HCT116 (cell line): Measurements from ENCODE around the gene FAM229B. TPM values are rescaled to one million over a fixed set of nuclear protein-coding genes. Genes with fewer than 3 reads are reported as not detected.

Source experiments
- ATAC-seq: fragments of 200-7000 bp; cut with Tn5 transposase; 2 replicates; pipeline ENCODE4 v1.9.1; 2020; ENCODE audit warnings: mild to moderate bottlenecking, moderate library complexity
- BruUV-seq: library from RNA; stranded (reverse); fragments of 400-500 nt; replicated peaks from 2 replicates; lab custom pipeline; 2021; lab: Mats Ljungman, UMichigan
- CTCF ChIA-PET: fragments of 300-600 bp; sonication (Branson Sonifier 250); formaldehyde crosslinking; loops from one replicate; lab custom pipeline; 2021; ENCODE audit warnings: antibody characterized with exemption; lab: Charles Lee
- POLR2A ChIA-PET: fragments of 300-600, 350-600 bp; sonication (Branson Sonifier 250); formaldehyde crosslinking; loops from one replicate; lab custom pipeline; 2021; ENCODE audit warnings: antibody characterized with exemption; lab: Charles Lee
- RAD21 ChIA-PET, 2 experiments: fragments of 300-600 bp; sonication (Branson Sonifier 250); formaldehyde crosslinking; loops; one replicate each; lab custom pipeline; 2023; ENCODE audit warnings: low total read pairs in 2 of 2; ENCODE audit not compliant: uncharacterized antibody in 2 of 2, unreplicated experiment in 2 of 2, low non-redundant PET in 1 of 2; lab: Charles Lee
- DNase-seq: peaks from one replicate; pipeline ENCODE4 v3.0.0-alpha.2; 2010; ENCODE audit warnings: low read depth, low spot score
- H2AFZ ChIP-seq: fragments of 200-600 bp; shearing (Covaris generic), sonication (generic); 2 replicates; pipeline ENCODE4 v1.6.1; 2017; ENCODE audit warnings: low read depth, mixed run types, mixed read lengths, antibody characterized with exemption, low read length; ENCODE audit not compliant: poor library complexity, severe bottlenecking
- H3K27ac ChIP-seq: 2 replicates; pipeline ENCODE4 v1.5.1; 2012; ENCODE audit warnings: low read depth, low read length
- H3K27me3 ChIP-seq: fragments of 200-600 bp; sonication (generic); 2 replicates; pipeline ENCODE4 v1.6.1; 2016; ENCODE audit warnings: mixed run types, low read length, mixed read lengths; ENCODE audit not compliant: insufficient read depth
- H3K36me3 ChIP-seq, 2 experiments: fragments of 200-500 bp in 1 of 2; fragments of 200-600 bp in 1 of 2; sonication (Bioruptor generic) in 1 of 2; sonication (generic) in 1 of 2; 2 replicates each; pipeline versions ENCODE4 v1.5.1 to v1.6.1; 2014 to 2016; ENCODE audit warnings: low read length in 2 of 2, inconsistent platforms in 1 of 2, mixed read lengths in 1 of 2, mixed run types in 1 of 2; ENCODE audit not compliant: insufficient read depth in 2 of 2, control insufficient read depth in 1 of 2
- H3K4me1 ChIP-seq, 2 experiments: fragments of 200-600 bp in 1 of 2; sonication (generic) in 1 of 2; 2 replicates each; pipeline versions ENCODE4 v1.5.1 to v1.6.1; 2012 to 2017; ENCODE audit warnings: low read length in 2 of 2, inconsistent platforms in 1 of 2, mild to moderate bottlenecking in 1 of 2, mixed read lengths in 1 of 2, mixed run types in 1 of 2, moderate library complexity in 1 of 2; ENCODE audit not compliant: insufficient read depth in 2 of 2, control insufficient read depth in 1 of 2
- H3K4me2 ChIP-seq: fragments of 200-600 bp; sonication (generic); 2 replicates; pipeline ENCODE4 v1.6.1; 2017; ENCODE audit warnings: mixed run types, low read length, mixed read lengths
- H3K4me3 ChIP-seq, 2 experiments: fragments of 200-600 bp in 1 of 2; sonication (generic) in 1 of 2; replicated peaks in 1 of 2; 2 replicates each; pipeline ENCODE4 v1.5.1; 2011 to 2016; ENCODE audit warnings: low read length in 2 of 2, control low read depth in 1 of 2, low read depth in 1 of 2, mild to moderate bottlenecking in 1 of 2, mixed read lengths in 1 of 2, mixed run types in 1 of 2
- H3K79me2 ChIP-seq: fragments of 200-600 bp; sonication (generic); 2 replicates; pipeline ENCODE4 v1.6.1; 2017; ENCODE audit warnings: mild to moderate bottlenecking, mixed run types, low read length, moderate library complexity, mixed read lengths; ENCODE audit not compliant: insufficient read depth
- H3K9ac ChIP-seq: fragments of 200-600 bp; sonication (generic); 2 replicates; pipeline ENCODE4 v1.6.1; 2016; ENCODE audit warnings: low read length, mixed read lengths
- H3K9me2 ChIP-seq: fragments of 200-600 bp; sonication (generic), shearing (Covaris generic); 2 replicates; pipeline ENCODE4 v1.6.1; 2017; ENCODE audit warnings: mixed run types, mild to moderate bottlenecking, moderate library complexity; ENCODE audit not compliant: insufficient read depth
- H3K9me3 ChIP-seq, 2 experiments: fragments of 200-500 bp in 1 of 2; fragments of 200-600 bp in 1 of 2; sonication (Bioruptor generic) in 1 of 2; sonication (generic) in 1 of 2; 2 replicates each; pipeline ENCODE4 v1.6.1; 2014 to 2017; ENCODE audit warnings: low read length in 2 of 2, mixed read lengths in 2 of 2, inconsistent platforms in 1 of 2, low read depth in 1 of 2, mild to moderate bottlenecking in 1 of 2, mixed run types in 1 of 2, moderate library complexity in 1 of 2; ENCODE audit not compliant: control insufficient read depth in 1 of 2, insufficient read depth in 1 of 2
- H4K20me1 ChIP-seq: fragments of 200-600 bp; sonication (generic), shearing (Covaris generic); 2 replicates; pipeline ENCODE4 v1.6.1; 2017; ENCODE audit warnings: mixed run types, mild to moderate bottlenecking, moderate library complexity; ENCODE audit not compliant: insufficient read depth
- ATF3 ChIP-seq: IDR thresholded peaks from 2 replicates; pipeline ENCODE4 v1.6.1; 2012
- CEBPB ChIP-seq: IDR thresholded peaks from 2 replicates; pipeline ENCODE4 v1.6.1; 2012; ENCODE audit warnings: low read depth
- ELF1 ChIP-seq: IDR thresholded peaks from 2 replicates; pipeline ENCODE4 v1.6.1; 2012; ENCODE audit warnings: low read depth, borderline replicate concordance
- EZH2 ChIP-seq: fragments of 200-600 bp; sonication (generic); IDR thresholded peaks from 2 replicates; pipeline ENCODE4 v1.6.1; 2017; ENCODE audit warnings: antibody characterized with exemption, mixed run types
- EZH2phosphoT487 ChIP-seq: fragments of 200-600 bp; IDR thresholded peaks from 2 replicates; pipeline ENCODE4 v1.6.1; 2018; ENCODE audit warnings: antibody characterized with exemption, borderline replicate concordance
- JUND ChIP-seq: IDR thresholded peaks from 2 replicates; pipeline ENCODE4 v1.6.1; 2012
- MAX ChIP-seq: IDR thresholded peaks from 2 replicates; pipeline ENCODE4 v1.6.1; 2012
- POLR2A ChIP-seq: IDR thresholded peaks from 2 replicates; pipeline ENCODE4 v1.7.0; 2011; ENCODE audit warnings: borderline replicate concordance; ENCODE audit not compliant: insufficient read depth, insufficient read length; ENCODE audit errors: extremely low read depth
- POLR2AphosphoS5 ChIP-seq: IDR thresholded peaks from 2 replicates; pipeline ENCODE4 v1.6.1; 2011; ENCODE audit warnings: mild to moderate bottlenecking, low read depth, low read length, moderate library complexity
- RAD21 ChIP-seq: IDR thresholded peaks from 2 replicates; pipeline ENCODE4 v1.6.1; 2012; ENCODE audit warnings: low read depth, mild to moderate bottlenecking
- REST ChIP-seq: IDR thresholded peaks from 2 replicates; pipeline ENCODE4 v1.6.1; 2012; ENCODE audit warnings: low read depth
- SRF ChIP-seq: IDR thresholded peaks from 2 replicates; pipeline ENCODE4 v1.6.1; 2012; ENCODE audit warnings: low read depth
- ZBTB33 ChIP-seq: IDR thresholded peaks from 2 replicates; pipeline ENCODE4 v1.6.1; 2011; ENCODE audit warnings: mild to moderate bottlenecking, low read length, moderate library complexity; ENCODE audit not compliant: insufficient replicate concordance; ENCODE audit errors: extremely low read depth
- ZFX ChIP-seq: fragments of 450-650 bp; IDR thresholded peaks from 2 replicates; pipeline ENCODE4 v1.6.1; 2017
- intact Hi-C: fragments of 100-400 bp; cut with micrococcal nuclease; formaldehyde crosslinking; loops from 2 replicates; pipeline ENCODE4 v1.10.0; 2022
- total RNA-seq: library from RNA; stranded (reverse); gene quantifications from one replicate; pipeline ENCODE4 v1.2.1, GENCODE V29; 2021; ENCODE audit not compliant: unreplicated experiment

The FAM229B gene
- total RNA-seq, 1 experiment from 2014 or later, result 11.4 TPM

- intact Hi-C loops, result no loop called here
- H3K27me3 ChIP-seq, result no peaks in the 10 kb centered on the region
- no peak overlapping the region for H3K27ac ChIP-seq
- H4K20me1 ChIP-seq, result no peaks in the 10 kb centered on the region
- POLR2A ChIA-PET, result interaction anchor here (1.4 kb wide), 1 partner anchor 10 kb away, joined by 3 read pairs; the partner anchor contains the start of genes FAM229B and TUBE1
- no peaks in the 10 kb centered on the region for H3K9me2 ChIP-seq
- BruUV-seq, result no TSS peak
- H2AFZ ChIP-seq, result no peak overlapping the region
- no peak overlapping the region for H3K4me2 ChIP-seq
- no peak overlapping the region for H3K9ac ChIP-seq
- H3K4me3 ChIP-seq, result no peak overlapping the region
- H3K36me3 ChIP-seq, result no peaks in the 10 kb centered on the region
- DNase-seq (no peak), ATAC-seq (no peak)
- H3K79me2 ChIP-seq, result no peaks in the 10 kb centered on the region
- CTCF ChIA-PET, result no interaction called here
- no peaks in the 10 kb centered on the region for H3K4me1 ChIP-seq
- no peaks in the 10 kb centered on the region for H3K9me3 ChIP-seq
- no peak for TF ChIP-seq ZBTB33
- TF ChIP-seq MAX, result no peak
- no peak for TF ChIP-seq RAD21
- no peak for TF ChIP-seq EZH2phosphoT487
- no peak for TF ChIP-seq ZFX
- no peak for TF ChIP-seq ATF3
- TF ChIP-seq ELF1, result no peak
- no peak for TF ChIP-seq EZH2
- no peak for TF ChIP-seq CEBPB
- TF ChIP-seq POLR2A, result no peak
- TF ChIP-seq POLR2AphosphoS5, result no peak
- TF ChIP-seq JUND, result no peak
- no peak for TF ChIP-seq REST
- TF ChIP-seq SRF, result no peak
- RAD21 ChIA-PET, result no interaction called here
Observed at GRCh38 chr6:112096901-112097300, 9.5 kb downstream of the FAM229B start.
